Cortex of kidney (tissue), 1 donor: ENCODE results near the gene WDFY4.

Source experiments
- DNase-seq: peaks from one replicate; lab custom pipeline; 2025; lab: John Stamatoyannopoulos, UW

The WDFY4 gene

DNA sequence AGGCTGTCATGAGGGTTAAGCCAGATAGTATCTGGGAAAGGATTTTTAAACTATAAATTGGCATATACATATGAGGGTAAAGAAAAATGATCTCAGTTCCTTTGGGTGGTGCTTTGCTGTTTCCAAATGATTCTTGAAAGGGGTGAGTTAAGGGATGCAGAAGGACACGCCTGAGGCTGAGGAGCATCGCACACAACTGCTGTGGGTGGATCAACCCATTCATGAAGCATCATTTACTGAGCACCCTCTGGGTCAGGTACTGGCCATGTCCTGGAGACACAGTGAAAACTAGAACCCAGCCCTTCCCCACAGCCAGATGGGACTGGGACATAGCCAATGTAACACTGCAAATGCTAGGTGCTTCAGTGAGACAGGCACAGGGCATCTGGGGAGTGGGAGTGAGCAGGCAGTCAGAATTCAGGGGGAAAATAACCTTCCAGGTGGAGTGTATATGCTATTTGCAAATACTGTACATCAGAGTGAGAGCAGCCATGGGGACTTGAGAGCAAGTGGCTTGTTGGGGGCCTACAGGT is 112.1 kb downstream of the WDFY4 start:
- no peak for DNase-seq

DNA sequence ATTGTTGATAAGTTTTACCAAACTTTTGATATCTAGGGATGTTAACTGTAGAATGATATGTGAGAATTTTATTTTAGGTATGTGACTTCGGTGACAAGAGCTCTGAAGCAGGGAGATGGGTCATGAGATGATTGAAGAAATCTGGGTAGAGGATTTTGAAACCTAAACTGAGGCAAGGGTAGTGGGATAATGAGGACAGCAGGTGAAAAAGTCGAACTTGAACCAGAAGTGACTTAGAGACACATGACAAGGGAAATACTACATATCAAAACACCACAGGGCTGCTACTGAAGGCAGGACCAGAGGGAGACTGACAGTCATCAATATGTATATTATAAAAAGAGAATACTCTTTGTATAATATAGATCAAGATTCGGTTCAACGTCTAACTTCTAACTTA is 113.2 kb downstream of the WDFY4 start:
- no peak for DNase-seq

DNA sequence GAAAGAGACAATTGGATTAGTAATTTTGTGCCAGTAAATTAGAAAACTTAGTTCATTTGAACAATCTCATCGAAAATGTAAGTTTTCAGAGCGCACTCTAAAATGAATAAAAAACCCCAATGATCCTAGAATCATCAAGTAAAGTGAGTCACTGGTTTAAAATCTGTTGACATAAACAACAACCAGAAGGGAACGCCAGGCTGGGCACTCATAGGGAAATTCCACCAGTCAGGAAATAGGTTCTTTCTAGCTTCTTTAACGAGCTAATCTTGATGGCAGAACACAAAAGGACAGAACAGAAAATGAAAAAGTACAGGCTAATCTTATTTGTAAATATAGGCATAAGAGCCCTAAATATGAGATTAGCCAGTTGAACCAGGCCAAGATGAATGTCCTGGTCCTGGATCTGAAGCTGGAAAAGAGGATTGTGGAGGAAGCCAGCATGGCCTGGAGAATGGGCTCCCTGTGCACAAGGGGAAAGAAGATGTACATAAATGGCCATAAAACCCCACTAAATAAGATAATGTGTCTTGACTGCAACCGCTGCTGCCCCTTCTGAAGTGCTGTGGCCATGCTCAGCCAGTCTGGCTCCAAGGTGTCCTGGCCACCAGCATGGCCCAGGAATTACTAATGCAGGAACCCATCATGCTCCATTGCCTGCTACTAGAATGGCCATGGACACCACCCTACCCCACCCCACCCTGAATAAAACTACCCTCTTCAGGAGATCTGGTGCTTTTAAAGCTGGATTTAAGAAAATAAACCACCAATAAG is 114.0 kb downstream of the WDFY4 start:
- no peak for DNase-seq

DNA sequence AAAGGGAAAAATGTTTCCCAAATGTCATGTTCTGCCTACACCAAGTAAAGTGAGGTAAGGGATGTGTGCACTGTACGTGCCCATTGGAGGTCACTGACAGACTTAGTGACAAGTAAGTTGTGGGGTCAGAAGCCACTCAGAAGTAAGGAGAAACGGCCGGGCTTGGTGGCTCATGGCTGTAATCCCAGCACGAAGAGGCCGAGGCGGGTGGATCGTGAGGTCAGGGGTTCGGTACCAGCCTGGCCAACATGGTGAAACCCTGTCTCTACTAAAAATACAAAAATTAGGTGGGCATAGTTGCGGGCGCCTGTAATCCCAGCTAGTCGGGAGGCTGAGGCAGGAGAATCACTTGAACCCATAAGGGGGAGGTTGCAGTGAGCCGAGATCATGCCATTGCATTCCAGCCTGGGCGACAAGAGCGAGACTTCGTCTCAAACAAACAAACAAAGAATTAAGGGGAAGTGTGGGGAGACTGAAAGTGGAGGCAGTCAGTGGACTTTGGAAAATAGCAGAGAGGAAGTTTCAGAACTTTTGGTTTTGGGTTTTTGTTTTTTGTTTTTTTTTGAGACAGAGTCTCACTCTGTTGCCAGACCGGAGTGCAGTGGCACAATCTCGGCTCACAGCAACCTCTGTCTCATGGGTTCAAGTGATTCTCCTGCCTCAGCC is 114.8 kb downstream of the WDFY4 start:
- no peak for DNase-seq

DNA sequence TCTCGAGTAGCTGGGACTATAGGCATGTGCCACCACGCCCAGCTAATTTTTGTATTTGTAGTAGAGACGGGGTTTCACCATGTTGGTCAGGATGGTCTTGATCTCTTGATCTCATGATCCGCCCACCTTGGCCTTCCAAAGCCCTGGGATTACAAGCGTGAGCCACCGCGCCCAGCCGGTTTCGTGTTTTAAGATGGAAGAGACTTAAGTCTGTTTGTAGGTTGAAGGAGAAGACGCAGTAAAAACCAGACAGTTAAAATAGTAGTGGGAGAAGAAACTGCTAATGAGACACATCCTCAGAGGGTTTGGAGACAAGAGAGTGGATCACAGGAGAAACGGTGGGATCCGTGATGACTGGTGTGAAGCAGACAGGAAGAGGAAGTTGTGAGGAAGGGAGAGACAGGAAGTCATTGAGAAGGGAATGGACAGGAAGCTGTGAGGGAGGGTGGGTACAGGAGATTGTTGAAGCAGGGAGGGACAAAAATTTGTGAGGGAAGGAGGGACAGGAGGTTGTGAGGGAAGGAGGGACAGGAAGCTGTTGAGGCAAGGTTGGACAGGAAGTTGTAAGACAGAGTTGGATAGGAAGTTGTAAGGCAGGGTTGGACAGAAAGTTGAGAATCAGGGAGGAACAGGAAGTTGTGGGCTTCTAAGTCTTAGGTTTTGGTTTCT is 115.5 kb downstream of the WDFY4 start:
- no peak for DNase-seq

DNA sequence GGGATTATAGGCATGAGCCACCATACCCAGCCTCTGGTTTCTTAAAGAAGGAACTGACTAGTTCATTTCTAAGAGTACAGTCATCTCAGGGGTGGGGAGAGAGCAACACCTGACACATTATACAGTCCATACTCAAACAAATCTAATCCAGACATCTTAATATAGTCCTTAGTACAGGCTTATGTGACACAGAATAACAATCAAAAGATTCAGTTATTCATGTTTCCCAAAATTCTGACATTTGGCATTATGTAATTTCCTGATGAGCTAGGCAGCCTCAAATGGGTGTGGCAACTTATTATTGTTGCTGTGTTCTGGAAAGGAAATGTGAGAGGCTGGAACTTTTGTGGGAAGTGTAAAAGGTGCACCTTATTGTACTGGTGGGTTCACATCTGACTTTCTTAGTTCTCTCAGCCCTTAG is 116.3 kb downstream of the WDFY4 start:
- no peak for DNase-seq

DNA sequence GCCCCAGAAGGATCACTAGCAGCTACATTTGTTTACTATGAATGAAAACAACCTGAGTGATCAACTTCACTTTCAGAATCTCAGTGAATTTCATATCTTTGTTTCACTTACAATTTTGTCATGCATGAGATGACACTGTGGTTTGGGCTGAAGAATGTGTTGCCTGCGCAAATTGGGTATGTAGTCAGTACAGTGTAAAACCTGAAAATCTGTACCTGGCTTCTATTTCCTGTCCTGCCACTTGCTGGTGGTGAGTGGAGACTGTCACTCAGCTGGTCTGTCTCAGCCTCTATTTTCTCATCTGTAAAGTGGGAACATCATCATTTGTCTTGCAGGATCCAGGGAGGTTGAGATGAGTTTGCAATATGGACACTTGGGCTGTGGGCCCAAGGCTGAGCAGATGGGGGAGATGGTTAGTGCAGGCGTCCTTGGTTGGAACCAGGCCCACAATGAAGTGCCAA is 118.0 kb downstream of the WDFY4 start:
- no peak for DNase-seq

DNA sequence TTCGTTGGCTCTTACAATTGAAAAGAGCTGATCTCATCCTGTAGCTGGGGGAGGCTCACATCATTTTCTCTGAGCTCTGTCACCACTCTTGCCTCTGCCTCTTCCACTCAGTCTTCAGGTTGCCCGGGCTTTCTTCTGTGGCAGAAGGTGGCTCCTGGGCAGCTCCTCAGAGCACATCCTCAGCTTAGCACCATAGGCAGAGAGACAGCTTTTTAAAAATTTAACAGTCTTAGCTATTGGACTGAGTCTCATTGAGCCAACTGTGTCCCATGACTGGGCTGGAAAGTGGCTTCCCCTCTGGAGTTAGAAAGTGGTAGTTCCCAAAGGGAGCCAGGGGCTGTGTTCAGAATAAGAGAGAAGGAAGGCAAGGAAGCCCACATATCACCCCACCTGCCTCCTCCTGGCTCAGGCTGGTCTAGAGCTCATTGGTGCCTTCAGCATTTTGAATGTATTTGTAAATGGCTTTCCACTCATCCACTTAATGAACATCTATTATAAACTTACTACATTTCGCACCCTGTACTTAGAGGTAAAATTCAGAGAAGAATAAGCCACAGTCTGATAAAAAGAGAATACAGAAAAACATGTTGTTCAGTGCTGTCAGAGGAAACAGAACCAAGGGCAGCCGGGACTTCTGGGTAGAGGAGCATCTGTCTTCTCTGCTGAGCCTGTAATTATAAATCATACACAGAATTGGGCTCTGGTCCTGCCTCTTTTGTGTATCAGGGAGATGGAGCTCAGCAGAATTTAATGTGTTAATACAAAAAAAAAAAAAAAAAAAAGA is 119.3 kb downstream of the WDFY4 start:
- DNase-seq: no peak

DNA sequence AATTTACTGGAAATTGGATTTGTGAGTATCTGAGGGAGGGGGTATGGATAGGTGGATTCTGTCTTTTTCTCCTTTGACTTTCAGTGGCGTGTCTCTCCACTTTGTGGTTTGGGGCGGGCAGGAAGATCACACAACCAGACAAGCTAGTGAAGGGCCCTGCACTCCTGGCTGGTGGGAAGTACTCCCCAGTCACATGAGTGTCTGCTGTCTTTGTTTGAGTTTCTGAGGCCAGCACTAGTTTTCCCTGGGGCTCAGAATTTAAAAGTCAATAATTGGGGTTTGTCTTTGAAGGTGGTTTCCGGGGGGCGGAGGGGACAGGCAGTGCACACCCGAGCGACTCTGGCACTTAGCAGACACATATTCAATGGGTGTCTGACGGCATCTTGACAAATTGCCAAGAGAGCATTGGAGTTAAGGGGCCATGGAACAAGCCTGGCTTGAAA is 120.1 kb downstream of the WDFY4 start:
- DNase-seq: no peak

DNA sequence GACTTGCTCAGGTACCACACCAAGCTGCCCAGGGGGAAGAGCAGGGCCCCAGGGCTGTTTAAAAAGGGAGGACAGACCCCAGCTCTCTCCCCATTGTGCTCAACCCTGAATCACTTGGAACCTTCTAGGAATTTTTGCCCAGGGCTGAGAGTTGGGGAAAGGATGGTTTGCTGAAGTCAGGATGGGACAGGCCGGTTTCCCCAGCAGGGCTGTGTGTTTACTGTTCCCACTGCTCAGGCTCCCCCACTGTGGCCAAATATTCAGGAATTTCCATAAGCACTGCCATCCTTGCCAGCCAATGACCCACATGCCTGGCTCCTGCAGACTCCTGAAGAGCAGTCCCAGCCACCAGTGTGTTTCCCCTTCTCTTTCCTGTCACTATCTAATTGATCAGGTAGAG is 120.7 kb downstream of the WDFY4 start:
- DNase-seq: no peak

DNA sequence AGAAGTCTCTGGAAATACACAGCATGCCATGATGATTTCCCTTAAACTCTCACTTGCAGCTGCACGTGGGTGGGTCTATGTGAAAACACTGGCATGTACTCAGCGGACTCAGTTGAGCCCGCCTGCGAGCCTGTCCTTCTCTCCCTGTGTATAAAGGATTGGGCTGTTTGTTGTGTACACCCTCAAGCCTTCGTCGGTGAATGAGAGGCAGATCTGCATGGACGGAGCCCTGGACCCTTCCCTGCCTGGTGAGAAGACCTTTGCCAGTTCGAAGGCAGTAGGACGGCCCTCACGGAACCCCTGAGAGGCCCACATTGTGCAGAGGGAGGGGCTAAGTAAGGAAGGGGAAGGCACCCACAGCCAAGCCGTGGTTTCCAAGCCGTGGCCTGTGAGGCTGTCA is 121.2 kb downstream of the WDFY4 start:
- DNase-seq: no peak

DNA sequence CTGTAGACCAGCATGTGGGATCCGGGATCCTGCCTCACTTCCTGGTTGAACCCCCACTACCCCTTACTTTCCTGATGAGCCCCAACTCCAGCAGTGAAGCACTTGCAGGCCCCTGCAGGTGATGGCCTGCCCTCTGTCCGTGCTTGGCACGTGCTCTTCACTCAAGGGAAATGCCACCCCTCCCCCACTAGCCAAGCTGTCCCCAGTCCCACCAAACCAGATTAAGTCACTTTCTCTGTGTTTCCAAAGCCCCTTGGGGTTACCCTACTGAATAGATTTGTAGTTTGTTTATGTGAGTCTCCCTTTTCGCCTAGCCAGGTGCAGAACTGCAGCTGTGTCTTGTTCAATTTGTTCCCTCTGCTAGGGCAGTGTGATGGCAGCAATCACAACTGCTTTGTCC is 121.7 kb downstream of the WDFY4 start:
- no peak for DNase-seq

DNA sequence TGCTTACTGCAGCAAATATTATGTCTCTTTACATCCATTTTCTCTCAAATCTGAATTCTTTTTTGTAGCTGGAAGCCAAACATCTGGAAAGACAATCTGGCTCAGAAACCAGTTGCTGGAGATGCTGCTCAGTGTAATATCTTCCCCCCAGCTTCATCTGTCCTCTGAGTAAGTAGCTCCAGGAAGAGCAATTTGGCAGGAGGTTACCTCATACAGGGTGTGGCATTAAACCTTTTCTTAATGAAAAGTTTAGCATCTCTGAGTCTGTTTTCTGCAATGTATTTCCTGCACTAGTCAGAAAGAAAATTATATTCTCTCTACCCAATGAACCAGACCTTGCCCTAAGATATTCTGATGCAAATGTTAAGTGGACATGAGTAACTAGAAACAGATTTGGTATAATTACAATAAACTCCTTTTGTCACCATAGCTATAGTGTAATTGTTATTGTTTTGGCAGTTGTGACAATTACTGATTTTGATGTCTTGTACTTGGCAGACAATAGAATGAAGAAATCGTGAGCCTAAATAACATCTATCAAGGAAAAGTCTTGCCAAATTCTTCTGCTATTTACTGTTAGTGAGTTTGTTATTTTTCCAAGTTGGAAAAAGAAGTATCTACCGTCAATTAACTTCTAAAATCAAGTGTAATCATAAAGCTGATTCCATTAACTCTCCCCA is 123.3 kb downstream of the WDFY4 start:
- DNase-seq: no peak

DNA sequence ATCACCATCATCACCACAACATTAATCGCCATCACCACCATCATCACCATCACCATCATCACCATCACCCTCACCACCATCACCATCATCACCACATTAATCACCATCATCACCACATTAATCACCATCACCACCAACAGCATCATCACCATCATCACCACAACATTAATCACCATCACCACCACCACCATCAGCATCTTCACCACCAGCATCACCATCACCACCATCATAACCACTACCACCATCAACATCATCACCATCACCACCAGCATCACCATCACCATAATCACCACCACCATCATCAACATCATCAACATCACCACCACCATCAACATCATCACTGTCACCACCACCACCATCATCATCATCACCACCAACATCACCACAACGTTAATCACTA is 124.6 kb downstream of the WDFY4 start:
- no peak for DNase-seq

DNA sequence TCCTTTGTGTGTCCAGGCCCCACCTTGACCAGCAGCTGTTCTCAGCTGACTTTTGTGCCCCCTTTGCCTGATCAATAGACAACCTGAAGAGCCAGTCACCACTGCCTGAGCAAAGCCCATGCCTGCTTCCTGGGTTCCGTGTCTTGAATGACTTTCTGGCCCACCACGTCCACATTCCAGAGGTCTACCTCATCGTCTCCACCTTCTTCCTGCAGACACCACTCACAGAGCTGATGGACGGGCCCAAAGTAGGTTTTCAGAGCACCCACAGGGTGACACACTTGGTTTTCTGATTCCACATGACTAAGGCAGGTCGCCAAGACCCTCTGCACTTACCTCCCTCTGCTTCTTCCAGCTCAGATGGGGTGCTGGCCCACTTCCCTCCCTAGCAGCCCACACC is 126.8 kb downstream of the WDFY4 start:
- DNase-seq: no peak

DNA sequence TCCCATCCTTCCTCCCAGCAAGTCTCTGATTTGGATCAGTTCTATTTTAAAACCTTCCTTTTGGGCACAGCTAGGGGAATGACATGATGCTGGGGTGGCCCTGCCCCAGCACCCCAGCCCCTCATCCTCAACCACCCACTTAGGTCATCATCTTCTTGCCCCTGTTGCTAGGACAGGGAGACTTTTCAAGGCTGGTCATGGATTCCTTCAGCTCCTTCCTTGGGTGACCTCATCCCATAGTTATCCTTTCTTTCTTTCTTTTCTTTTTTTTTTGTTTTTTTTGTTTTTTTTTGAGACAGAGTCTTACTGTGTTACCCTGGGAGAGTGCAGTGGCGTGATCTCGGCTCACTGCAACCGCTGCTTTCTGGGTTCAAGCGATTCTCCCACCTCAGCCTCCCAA is 127.2 kb downstream of the WDFY4 start:
- DNase-seq: no peak

DNA sequence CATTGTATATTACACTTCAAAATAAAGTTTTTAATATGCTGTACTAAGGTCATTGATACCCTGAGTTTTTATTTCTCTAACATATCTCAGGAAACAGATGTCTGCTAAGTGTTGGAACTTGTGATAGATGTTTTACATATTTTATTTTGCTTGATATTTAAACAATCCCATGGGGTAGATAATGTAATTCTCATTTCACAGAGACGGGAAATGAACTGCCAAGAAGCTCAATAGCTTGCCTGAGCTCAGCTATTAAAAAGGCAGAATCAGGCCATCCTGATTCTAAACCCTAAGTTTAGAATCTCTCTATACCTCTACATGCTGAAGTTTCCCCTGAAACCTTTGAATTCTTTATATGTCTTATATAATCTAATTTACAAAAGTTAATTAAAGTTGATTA is 128.6 kb downstream of the WDFY4 start:
- DNase-seq: no peak

DNA sequence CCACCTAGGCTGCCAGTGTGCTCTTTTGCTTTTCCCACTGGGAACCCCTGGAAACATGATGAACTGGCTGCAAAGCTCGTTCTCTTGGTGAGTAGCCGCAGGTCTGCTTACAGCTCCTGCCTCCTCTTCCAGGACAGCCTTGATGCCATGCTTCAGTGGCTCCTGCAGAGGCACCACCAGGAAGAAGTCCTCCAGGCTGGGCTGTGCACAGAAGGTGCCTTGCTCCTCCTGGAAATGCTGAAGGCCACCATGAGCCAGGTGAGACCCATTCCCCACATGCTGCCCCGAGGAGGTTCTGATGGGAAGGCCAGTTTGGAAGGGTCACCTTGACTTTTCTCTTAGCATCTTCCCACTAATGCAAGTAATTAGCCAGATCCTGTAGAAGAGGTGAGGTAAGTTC is 129.2 kb downstream of the WDFY4 start:
- DNase-seq: no peak

DNA sequence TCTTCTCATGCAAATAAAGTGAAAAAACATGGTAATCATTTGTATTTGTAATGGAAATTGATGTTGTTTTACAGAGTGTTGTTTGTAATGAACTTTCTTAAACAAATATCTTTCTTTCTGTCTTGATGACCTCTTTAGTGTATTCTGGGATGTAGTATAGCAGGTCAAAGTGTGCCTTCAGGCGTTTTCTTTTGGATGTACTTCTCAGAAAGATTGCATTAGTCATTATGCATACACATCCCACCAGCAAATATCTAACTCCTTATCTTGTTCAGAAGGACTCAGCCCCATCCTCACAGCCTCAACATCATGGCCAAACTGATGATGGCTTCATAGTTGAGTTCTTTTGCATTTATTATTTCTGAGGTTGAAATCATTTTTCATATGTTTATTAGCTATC is 130.3 kb downstream of the WDFY4 start:
- no peak for DNase-seq

DNA sequence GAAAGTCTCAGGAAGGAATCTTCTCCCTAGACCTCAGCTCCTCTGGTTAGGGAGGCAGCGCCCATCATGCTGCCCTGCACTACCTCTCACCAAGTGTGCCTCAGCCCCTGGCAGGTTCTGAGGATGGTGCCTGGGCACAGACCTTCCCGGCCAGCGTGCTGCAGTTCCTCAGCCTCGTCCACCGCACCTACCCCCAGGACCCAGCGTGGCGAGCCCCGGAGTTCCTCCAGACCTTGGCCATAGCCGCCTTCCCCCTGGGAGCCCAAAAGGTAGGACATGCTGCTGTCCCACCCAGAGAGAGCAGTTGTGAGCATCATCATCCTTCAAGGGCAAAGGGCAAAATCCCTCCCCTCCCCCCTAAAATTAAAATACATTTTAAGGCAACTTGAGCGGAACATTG is 132.5 kb downstream of the WDFY4 start:
- no peak for DNase-seq

DNA sequence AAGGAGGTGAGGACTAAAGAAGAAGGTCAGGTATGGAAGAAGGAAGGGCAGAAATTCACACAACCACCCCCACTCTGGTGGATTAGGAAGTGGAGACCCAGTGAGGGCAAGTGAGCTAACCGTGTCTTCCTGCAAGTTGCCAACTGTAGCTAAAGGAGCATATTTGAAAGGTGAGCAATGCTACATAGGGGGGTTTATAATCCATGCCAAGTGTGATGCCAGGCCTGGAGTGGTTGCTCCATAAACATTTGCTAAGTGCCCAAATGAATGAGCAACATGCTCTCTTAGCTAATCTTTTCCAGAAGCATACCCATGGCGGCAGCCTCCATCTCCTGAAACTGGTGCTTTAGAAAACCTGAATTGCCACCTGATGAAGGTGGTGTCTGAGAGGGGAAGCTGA is 133.4 kb downstream of the WDFY4 start:
- no peak for DNase-seq
